GM18498 (cell line): ENCODE data around the gene IFNA5.

Experiments
- ATAC-seq: cut with Tn5 transposase; IDR thresholded peaks from one replicate; pipeline ENCODE4 v1.9.1; 2021; ENCODE audit warnings: mild to moderate bottlenecking, moderate library complexity; ENCODE audit not compliant: unreplicated experiment

The IFNA5 gene

DNA sequence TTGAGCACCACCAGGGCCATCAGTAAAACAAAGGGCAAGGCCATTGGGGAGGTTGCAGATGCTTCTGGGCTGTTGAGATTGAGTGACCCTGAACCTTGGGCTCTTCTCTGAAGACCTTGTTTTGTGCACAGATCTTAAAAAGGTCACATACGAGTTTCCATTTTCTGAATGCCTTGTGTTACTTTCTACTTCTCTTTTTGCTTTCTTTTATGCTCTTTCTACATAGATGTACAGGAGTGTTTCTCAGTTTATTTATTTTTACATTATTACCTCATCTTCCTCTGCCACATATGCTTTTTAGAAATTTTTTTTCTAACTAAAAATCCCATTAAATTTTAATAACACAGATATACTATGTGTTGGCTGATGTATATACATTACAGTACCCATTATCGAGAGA, at the start of gene IFNA5:
TSS of gene IFNA5 (minus strand) at position 101 of the 400 bp plus-strand sequence. CDS start at position 44, 57 bp downstream.
- no peak for ATAC-seq

DNA sequence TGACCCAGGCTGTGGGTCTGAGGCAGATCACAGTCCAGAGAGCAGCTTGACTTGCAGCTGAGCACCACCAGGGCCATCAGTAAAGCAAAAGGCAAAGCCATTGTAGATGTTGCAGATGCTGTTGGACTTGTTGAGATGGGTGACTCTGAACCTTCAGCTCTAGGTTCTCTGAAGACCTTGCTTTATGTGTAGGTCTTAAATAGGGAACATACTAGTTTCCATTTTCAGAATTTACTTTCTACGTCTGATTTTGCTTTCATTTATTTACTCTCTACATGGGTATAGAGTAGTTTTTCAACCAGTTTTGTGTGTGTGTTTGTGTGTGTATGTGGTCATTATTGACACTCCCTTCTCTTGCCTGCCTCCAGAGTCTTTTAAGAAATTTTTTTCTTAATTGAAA, 45.7 kb upstream of the IFNA5 start, which contains the start of gene IFNA6:
TSS of gene IFNA6 (minus strand) at position 101 of the 400 bp plus-strand sequence. CDS start at position 101, 0 bp downstream.
- no peak for ATAC-seq

DNA sequence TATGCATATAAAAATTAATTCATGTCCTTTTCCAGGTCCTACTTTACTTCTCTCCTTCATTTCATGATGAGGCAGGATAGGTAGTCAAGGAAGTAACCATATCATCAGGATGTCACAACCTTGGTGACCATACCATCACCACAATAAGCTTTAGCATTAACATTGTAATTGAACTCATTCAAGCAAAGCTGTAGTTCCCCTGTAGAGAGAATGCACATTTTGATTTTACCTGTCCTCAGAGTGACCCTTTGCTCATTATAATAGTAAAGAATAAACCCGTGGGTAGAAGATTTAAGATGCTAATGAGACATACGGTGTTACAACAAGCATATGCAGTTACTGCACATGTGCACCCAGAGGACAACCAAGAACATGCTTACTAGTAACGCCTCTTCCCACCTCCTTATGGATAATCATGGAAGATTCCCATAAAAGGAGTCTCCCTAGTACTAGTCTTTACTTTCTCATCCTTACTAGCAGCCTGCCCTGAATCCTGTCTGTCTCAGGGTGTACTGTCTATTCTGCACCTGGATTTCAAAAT, 43.4 kb upstream of the IFNA5 start:
- ATAC-seq, result no peak

DNA sequence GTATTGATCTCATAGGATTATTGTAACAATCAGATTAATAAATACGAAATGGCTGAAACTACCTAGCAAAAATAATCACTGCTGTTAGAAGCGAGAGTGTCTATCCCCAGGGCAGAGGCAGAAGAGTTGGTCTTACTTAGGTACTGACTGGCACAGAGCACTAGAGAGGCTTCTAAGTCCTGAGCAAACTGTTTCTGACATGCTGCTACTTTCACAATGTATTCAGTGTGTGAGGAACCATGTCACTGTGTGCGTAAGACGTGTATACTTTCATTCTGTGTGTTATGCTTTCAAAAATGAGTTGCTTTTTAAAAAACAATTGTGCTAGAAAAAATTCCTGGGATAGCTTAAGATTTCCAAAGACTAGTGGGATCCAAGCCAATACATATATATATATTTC, 35.6 kb upstream of the IFNA5 start:
- no peak for ATAC-seq

DNA sequence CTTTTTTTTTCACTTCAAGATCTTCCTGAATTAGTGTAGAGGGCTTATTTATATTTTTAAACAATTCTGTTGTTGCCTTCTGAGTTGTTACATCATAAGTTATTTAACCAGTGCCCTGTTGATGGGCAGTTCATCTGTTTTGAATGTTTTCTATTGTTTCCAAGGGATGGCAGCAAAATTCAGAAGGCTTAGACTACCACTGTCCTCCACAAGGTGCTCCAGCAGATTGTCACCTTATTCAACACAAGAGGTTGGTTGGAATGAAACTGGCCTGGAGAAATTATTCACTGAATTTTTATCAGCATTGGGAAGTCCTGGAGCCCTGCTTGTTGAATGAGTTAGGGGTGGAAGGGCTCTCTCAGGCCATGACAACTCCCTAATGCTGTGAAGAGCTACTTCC, 31.3 kb upstream of the IFNA5 start:
- ATAC-seq, result no peak

DNA sequence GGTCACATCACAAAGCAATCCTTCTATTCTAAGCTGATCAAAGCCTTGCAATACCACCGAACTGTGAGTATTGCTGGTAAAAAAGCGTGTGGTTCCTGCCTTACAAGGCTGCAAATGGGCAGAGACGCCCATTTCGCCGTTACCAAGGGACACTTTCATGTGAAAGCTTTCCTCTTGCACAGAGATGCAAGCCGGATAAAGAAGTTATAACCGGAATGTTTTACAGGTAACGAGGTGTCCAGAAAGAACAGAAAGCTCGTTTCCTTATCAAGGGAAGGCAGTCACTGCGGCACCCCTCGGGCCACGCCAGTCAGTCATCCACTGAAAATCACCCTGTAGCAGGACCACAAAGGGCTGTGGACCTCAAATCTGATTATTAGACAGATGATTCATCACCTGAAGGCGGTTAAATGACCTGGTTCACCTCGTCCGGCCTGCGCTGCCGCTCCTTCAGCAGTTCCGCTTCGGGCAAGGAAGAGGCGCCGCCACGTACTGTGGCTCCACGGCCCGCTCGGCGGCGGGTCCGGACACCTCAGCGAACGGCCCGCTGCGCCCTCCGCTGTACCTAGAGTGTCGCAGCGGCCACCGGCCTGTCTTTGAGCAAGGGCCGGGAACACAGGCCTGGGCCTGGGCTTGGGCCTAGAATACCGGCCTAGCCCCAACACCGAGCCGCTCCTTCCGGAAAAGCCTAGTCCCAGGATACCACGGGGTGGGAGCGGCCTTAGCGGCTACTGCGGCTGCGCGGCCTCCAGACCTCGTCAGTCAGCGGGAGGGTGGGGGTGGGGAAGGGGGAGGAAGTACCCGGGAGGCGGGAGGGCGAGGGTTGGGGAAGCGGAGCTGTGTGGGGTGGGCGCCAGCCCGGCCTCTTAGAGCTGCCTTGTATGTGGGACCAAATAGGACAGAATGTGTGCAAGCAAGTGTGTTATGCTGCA, 29.9 kb upstream of the IFNA5 start, which contains the start of gene KLHL9:
TSS of gene KLHL9 (minus strand) at position 704 of the 932 bp plus-strand sequence. CDS start at position 159, 545 bp downstream.
- ATAC-seq, result peak; percentile 91

DNA sequence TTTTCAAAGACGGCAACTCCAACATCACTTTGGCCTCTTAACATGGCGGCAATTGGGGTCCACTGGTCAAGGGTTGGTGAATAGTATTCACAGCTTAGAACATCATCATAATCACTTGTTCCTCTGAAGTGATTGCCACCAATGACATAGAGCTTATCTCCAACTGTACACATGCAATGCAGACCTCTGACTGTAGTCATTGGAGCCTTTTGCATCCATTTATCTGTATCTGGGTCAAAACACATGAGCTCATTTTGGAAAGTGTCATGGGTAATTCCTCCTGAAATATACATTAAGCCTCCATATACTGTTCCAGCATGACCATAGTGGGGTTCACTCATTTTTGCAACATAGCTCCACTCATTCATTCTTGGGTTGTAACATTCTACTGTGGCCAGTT, 28.1 kb upstream of the IFNA5 start:
- ATAC-seq, result no peak

DNA sequence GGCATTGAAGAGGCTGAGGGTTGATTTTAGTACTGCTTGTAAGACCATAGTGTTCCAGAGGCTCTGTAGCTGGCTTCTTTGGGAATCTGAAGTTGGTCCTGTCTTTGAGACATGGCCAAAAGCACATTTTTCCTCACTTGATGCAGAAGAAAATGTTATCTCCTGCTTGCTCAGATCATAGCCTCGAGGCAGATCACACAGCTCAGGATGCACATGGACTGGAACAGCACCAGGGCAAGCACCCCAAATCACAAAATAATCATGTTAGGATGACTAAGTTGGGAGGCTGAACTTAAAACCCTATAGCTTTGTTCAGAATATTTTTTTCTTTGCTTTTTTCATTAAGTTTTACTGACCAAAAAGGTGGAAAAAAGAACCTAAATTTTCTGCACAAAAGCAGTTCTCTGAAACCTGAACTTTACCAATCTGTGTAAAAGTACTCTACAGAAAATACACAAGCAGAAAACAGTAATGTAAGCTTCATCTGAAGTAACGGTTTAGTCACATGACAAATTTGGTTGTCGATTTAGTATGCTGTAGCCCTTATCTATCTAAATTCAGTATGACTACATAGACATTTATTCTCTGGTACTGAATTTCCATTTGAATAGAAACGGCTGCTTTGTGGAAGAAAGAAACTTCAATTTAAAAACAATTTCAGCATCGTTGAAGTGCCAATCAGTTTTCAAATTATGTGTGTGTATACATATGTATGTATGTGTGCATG, 26.7 kb upstream of the IFNA5 start:
- ATAC-seq, result no peak

DNA sequence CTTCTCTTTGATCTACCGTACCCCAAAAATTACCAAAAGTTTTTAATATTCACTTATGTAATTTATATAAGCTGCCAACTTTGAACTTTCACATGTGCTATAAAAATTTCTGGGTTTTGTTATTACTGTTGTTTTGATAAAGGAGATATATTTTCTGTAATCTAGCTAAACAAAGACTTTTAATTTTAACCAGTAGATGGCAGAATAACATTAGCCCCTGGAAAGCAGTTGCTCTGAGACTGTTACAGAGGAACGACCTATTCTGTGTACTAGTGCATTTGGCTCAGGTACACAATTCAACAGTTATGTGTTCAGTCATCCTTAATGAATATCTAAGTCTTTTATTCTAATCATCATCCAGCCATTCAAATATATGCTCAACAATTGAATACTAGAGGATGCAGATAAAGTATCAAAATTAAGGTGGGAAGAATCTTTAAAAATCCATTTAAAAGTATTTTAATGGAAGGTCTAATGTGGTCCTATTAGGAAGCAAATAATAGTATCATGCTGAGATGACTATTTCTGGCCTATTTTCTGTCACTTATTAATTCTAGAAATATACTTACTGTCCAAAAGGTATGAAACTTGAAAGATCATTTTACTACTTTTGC, 21.5 kb upstream of the IFNA5 start:
- ATAC-seq, result peak; percentile 89

DNA sequence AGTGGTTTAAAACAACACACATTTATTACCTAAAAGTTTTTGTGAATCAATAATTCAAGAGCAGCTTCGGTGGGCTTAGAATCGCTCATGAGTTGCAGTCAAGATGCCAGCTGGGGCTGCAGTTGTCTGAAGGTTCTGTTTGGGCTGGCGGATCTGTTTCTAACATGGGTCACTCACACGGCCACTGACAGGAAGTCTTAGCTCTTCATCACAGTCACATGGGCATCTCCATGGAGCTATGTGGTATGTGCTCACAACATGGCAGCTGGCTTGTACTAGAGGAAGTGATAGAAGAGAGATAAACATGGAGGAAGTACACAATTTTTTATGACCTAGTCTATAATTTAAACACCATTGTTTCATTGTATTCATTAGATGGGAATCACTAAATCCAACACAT, 18.9 kb upstream of the IFNA5 start:
- ATAC-seq, result no peak

DNA sequence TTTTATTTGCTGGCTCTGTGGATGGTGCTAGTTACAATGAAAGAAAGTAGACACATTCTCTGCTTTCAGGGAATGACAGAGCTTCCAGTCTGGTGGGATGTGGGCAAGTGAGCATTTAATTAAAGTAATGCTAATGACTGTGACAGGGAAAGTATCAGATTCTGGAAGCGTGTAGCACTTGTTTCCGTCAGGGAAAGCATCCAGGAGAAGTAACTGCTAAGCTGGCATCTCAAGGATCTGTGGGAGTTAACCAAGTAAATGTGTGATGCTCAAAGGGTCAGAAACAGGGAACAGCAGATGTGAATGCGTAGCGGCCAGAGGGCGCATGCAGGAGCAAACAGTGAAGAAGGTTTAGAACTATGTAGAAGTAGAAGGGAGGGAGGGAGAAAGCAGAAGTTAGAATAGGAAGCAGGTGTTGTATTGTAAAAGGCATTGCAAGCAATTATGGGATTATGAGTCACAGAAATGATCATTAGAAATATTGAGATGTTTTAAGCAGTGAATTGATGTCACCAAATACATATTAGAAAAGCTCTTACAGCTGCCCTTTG, 17.9 kb upstream of the IFNA5 start:
- no peak for ATAC-seq

DNA sequence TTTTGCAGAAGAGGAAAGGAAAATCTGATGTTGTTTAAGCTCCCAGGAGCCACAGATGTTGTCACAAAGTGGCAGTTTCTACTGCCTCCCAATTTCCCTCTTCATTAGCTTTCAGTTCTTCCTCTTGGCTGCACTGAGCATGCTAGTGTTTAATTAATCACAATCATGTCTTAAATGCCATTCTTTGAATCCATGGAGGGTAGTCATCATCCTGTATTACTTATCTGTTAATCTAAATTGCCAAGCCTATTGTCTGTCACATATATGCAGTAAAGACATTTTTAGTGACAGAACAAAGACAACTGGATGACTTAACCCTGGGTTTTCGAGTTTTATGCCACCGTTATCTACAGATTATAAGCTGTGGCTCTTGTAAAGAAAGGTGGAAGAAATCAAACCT, 15.4 kb upstream of the IFNA5 start:
- ATAC-seq, result no peak

DNA sequence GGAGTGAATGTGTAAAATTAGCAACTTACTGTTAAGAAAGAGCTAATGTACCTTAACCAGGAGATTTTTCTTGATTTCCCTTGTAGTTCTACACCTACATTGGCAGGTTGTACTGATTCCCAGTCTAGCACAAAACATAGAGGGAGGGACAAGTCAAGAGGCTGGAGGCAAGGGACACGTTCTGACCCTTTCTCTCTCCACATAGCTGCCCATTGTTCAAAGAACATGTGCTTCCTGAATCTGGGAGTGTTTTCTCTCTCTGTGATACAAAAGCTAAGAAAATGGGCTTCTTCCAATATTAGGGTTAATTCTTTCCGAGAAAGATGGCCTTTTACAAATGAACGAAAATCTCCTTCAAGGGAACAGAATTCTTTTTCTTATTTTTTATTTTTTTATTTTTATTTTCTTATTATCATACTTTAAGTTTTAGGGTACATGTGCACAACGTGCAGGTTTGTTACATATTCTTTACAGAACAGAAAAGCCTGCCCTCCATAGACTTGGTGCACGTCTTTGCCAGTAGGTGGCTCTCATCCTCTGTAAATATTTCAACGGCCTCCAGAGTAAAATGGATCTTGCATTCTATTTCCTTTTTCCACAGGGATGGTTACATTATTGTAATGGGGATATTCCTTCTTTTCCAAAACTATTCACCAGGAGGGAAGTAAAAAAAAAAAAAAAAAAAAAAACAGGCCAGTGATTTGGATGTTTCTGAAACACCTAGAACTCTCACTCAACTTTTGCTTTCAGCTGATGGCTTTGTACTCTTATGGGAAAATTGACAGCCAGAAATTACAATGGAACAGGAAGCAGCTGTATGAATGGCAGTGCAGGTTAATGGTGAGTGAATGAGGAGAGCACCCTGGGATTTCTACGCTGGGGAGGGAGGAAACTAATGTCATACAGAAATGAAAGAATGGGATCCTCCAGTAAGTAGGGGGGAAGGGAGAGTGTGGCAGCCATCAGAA, 13.1 kb upstream of the IFNA5 start:
- peak; percentile 77 for ATAC-seq

DNA sequence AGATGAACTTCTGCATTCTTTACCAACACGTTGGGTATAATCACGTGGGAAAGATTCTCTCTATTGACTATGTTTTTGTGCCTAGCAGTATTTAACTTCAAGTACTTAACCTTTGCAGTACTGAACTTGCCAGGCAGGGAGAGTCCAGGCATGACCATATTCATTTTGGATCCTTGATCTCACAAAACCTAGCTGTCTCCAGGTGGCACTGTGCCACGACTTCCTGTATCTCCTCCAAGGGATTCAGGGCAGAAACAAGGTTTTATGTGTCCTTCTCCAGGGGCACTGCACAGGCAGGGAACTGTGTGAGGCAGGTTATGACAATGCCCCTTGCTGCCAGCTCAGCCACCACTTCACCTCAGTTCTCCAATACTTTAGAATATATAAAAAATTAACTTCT, 11.7 kb upstream of the IFNA5 start:
- ATAC-seq, result no peak

DNA sequence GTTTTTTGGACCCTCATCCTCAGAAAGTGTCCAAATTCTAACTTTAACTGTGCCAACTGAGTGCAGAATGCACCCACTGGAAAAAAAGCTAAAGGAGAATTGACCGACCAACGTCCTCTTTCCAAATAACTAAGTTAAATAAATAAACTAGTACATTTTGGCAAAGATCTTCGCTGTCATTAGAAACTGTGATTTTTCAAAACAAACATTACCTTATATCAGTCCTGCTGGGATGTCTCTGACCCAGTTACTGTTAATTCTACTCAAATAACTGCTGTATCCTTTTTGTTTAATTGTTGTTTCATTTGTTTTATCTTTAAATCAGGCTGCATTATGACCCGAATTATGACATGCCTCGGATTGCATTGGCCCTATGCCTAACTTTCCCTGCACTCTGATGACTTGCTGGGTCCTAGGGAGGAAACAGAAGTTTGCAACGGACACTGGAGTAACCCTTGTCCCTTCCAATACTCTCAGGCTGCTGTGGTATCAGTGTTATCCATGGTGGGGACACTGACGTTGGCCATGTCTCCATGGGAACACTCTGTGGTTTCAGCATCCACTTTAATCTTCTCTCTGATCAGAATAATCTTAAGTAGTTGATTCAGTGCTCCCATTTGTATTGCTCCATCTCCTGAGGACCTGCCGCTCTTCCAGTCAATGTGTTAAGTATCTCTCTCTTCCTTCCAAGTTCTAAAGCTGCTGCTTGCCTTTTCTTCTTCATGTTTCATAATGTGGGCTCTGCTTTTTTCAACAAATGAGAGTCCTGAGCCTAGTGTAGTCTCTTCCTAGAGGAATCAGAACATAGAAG, 11.1 kb upstream of the IFNA5 start:
- ATAC-seq, result no peak

DNA sequence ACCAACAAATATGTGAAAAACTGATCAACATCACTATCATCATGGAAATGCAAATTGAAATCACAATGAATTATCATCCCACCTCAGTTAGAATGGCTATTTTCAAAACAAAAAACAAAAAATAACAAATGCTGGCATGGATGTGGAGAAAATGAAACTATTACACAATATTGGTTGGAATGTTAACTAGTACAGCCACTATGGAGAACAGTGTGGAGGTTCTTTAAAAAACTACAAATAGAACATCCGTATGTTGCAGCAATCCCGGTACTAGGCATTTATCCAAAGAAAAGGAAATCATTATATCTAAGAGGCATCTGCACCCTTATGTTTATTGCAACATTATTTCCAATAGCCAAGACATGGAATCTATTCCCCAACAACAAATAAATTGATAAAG, 9.0 kb upstream of the IFNA5 start:
- ATAC-seq, result no peak

DNA sequence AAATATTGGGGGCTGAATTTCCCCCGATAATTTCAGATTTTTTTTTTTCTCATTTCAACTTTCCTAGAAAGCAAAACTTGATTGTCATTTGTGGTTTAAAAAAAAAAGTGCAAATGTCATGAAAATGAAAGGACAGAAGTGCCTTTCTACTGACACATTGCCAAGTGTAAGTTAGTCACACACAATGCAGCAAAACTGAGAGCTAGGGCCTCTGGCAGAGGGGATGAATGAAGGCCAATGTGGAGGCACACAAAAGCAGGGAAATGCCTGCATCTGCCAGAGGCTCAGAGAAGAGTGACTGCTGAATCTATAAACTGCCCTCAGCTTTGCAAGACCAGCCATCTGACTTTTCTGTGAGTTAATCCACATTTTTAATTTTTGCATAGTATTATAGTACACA, 6.8 kb upstream of the IFNA5 start:
- peak; percentile 72 for ATAC-seq

DNA sequence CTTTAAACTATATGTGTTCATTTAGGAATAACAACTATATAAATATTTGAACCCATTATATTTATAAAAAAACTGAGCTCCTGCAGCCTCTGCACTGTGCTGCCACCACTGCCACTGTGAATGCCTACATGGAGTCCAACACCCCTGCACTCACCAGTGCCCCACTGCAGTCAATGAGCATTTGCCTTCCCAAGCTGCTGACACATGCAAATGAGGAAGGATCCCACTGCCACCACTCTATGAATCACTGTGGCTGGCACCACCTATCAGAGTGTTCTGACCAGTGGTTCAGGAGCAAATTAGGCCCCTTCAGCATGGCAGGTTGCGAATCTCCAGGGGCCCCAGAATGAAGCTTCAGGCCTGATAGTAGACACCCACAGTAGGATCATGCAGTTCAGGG, 9.1 kb downstream of the IFNA5 start:
- no peak for ATAC-seq
